Stimulated activated CD8-positive, alpha-beta memory T cell treated with anti-CD3 and anti-CD28 coated beads, Interleukin-4, amount 100 ng/mL, for 24 hours (primary cell): ENCODE results near the gene KCNG2.
"Not testable (repeated sequence)": the region's sequence is repeated elsewhere in the genome, so short reads cannot be mapped to it uniquely, and the experiment has no call there.

Experiments
- DNase-seq: peaks from one replicate; pipeline ENCODE4 v3.0.0-alpha.2; 2020; ENCODE audit warnings: low read depth

The KCNG2 gene

DNA sequence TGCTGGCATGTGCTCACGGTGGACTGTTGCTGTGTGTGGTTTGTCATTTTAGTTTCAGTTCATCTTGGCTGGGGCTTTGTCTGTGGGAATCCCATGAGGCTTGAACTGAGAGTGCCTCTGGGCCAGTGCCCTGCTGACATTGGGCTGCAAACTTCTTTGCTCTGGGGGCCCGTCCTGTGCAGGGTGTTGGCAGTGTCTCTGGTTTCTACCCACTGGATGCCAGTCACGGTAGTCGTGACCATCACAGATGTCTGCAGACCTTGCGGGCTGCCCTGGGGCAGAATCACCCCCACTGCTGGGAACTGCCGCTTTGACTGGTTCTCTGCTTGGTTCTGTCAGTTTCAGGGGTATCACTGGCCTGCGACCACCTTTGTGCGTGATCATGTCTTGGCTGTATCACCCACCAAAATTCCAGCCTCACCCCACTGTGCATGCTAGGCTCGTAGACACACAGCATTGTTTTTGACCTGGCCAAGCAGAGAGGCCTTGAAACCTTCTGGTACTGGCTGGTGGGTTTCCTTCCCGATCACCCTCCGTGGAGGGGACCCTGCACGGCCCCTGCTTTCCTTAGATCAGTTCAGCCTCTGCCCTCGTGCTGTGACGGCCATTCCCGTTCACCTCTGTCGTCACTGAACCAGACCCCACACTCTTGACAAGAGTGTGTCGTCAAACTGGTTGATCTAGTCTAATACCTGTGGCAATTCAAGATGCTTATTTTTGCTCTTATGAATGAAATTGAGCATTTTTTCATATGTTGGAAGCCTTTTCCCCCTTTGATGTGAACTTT, 57.6 kb downstream of the KCNG2 start:
- DNase-seq: no peak

DNA sequence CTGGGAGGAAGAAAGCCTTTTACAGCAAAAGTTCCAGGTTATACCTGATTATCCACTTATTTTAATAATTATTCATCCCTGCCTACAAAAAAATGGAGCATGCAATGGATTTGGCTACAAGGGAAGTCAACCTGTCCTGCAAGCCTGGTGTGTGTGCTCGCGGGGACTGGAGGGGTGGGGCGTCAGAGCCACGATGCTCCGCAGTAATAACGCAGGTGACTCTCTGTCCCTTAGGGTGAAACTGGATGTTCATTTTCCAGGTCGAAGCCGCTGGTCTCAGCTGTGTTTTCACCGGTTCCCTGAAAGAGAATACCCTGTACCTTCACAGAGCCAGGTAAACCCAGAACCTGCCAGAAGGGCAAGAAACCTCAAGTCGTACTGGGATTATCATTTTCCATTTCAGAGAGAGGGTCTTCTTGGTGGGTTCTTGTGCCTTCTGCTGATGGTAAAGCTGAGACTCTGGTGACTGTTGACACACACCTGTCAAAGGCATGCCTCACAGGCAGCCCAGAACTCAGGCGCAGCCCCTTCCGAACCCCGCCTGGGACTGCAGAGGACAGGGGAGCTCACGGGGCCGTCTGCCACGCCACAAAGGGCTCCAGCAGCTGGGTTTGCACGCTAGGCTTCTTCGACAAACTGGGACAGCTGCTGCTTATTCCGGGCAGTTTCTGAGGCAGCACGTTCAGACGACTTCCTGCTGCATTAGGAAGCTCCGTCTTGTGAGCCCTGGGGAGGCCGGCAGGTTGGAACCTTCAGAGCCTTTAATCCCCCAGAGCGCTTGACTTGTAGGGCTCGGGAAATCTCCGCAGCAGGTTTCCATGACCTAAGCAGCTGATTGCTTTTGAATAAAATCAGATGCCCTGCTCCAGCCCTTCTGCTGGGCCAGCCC, 58.6 kb downstream of the KCNG2 start:
- DNase-seq: no peak

DNA sequence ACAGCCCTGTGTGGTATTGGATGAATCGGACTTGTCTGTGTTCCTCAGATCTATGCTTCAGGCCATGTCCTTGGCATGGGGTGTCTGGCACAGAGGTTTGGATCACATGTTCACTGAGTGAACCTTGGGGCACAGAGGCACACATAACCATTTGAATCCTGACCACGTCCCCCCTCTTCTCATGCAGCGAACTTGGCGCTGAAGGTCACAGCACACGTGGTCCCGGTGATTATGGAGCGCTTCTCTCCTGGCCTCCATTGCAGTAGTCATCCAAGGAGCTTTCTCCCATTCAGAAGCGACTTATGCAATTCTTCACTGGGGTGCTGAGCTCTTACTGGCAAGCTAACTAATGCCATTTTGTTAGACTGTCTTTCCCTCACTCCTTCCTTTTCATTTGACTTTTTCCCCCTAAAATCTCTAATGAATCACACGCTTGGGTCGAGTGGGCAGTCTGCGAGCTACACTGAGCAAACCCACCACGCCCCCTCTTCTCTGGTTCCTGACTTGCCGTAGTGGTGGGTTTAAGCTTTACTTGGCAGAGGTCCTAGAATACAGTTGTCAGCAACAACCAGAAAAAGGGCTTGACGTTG, 59.4 kb downstream of the KCNG2 start:
- DNase-seq: no peak

DNA sequence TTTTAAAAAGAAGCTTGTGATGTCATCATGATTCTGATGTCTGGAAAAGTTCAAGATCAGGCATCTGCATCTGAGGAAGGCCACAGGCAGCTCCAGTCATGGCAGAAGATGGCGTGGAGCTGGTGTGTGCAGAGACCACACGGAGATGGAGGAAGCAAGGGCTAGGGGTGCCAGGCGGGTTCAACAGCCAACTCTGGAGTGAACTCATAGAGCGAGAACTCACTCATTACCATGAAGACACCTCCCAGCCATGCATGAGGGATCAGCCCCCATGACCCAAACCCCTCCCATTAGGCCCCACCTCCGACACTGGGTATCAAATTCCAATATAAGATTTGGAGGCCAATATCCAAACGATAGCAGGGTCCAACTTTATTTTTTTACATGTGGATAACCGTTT, 61.6 kb downstream of the KCNG2 start:
- DNase-seq: no peak

DNA sequence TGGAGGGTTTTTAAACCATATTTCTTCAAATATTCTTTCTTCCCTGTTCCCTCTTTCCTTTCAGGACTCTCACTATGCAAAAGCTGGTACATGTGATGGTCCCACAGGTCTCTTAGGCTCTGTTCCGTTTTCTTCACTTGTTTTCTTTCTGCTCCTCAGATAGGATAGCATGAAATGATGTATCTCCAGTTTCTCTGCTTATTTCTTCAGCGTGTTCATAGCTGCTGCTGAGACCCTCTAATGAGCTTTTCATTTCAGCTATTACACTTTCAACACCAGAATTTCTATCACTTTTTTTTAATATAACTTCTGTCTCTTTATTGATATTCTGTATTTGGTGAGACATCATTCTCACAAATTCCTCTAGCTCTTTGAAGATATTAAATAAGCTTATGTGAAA, 63.9 kb downstream of the KCNG2 start:
- DNase-seq: no peak

DNA sequence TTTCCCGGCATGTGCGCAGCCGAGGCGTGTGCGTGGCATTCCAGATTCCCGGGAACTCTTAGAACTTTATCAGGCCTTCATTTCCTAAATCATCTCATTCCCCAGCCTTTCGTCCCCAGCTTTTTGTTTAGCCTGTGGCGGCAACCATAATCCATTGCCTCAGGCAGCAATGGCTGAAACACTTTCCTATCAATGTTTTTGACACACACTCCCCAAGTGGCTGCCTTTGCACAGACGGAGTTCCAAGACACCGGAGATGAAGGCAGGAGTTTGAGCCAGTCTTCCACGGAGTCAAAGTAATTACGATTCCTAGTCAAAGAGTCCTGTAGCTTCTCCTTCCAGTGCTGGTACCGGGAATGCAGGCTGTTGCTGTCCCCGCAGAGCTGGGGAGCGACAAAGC, 64.8 kb downstream of the KCNG2 start:
- DNase-seq: no peak

DNA sequence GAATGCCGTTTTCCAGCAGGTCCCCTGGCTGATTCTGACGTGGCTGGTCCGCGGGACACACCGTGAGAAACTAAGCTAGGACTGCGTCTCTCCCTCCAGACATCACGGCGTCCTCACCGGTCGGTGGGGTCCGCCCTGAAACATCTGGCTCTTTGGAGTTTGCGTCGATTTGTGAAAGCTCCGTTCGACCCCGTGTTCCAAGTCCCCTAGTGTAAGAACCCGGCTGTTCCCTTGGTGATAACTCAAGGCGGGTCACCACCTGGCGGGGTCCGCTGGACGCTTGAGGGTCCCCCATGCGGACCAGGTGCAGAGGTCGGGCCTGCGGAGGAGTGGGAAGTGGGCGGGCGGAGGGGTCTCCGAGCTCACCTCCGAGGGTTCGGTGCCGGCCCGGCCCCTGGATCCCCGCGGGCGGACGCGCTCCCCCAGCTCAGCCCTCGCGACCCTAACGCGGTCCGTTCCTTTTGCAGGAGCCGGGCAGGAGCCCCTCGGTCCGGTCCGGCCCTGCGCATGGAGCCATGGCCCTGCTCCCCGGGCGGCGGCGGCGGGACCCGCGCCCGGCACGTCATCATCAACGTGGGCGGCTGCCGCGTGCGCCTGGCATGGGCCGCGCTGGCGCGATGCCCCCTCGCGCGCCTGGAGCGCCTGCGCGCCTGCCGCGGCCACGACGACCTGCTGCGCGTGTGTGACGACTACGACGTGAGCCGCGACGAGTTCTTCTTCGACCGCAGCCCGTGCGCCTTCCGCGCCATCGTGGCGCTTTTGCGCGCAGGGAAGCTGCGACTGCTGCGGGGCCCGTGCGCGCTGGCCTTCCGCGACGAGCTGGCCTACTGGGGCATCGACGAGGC, 65.6 kb downstream of the KCNG2 start:
- no peak for DNase-seq

DNA sequence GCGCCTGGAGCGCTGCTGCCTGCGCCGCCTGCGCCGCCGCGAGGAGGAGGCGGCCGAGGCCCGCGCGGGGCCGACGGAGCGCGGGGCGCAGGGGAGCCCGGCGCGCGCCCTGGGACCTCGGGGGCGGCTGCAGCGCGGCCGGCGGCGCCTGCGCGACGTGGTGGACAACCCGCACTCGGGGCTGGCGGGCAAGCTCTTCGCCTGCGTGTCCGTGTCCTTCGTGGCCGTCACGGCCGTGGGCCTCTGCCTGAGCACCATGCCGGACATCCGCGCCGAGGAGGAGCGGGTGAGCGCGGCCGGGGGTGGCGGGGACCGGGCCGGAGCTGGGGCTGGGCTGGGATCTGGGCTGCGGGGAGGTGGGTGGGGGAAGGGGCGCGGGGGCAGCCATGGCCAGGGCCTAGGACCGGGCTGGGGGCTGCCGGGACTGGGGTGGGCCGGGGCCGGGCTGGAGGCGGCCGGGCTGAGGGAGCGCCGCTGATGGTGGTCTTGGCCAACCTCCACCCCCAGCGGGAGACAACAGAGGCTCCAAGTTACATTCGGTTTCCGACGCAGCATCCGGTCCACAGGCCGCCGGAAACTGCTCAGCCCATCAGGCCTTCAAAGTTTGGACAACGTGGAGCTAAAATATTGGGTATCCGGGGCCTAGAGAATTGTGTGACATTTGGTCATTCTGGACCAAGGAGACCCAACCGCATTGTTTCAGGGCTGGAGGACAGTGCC, 66.4 kb downstream of the KCNG2 start:
- DNase-seq: no peak

DNA sequence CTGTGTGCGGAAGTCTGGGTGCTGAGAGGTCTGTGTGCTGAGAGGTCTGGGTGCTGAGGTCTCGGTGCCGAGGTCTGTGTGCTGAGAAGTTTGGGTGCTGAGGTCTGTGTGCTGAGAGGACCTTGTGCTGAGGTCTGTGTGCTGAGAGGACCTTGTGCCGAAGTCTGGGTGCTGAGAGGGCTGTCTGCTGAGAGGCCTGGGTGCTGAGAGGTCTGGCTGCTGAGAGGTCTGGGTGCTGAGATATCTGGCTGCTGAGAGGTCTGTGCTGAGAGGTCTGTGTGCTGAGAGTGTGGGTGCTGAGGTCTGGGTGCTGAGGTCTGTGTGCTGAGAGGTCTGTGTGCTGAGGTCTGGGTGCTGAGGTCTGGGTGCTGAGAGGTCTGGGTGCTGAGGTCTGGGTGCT, 67.2 kb downstream of the KCNG2 start:
- not testable (repeated sequence) for DNase-seq

DNA sequence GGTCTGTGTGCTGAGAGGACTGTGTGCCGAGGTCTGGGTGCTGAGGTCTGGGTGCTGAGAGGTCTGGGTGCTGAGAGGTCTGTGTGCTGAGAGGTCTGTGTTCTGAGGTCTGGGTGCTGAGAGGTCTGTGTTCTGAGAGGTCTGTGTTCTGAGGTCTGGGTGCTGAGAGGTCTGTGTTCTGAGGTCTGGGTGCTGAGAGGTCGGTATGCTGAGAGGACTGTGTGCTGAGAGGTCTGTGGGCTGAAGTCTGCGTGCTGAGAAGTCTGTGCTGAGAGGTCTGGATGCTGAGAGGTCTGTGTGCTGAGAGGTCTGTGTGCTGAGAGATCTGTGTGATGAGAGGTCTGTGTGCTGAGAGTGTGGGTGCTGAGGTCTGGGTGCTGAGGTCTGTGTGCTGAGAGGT, 68.2 kb downstream of the KCNG2 start:
- not testable (repeated sequence) for DNase-seq

DNA sequence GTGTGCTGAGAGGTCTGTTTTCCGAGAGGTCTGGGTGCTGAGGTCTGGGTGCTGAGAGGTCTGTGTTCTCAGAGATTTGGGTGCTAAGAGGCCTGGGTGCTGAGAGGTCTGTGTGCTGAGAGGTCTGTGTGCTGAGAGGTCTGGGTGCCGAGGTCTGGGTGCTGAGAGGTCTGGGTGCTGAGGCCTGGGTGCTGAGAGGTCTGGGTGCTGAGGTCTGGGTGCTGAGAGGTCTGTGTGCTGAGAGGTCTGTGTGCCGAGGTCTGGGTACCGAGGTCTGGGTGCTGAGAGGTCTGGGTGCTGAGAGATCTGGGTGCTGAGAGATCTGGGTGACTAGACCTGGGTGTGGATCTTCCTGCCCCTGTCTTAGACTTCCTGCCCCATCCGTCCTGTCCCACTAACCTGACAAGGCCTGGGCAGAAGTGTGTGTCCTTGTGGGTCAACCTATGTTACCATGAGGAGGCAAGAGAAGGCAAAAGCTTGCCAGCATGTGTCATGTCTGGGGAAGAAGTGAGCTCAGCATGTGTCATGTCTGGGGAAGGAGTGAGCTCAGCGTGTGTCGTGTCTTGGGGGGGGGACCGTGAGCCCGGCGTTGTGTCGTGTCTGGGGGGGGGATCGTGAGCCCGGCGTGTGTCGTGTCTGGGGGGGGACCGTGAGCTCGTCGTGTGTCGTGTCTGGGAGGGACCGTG, 69.3 kb downstream of the KCNG2 start:
- DNase-seq: no peak

DNA sequence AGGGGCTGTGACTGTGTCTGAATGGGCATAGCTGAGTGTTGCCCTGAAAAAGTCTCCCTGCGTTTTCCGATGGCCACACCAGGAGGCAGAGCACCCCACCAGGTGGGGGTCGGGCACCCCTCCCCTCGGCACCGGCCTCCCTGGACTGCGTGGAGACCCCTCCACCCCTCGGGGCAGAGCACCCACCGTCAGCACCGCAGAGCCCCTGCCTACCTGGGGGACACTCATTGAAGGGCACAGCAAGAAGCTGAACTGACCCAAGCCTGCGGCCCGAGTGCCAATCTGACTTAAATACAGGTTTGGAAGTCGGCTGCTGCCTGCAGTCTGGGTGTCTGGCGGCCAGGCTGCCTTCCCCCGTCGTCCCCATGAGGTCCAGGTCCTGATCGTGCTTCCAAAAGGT, 69.9 kb downstream of the KCNG2 start:
- no peak for DNase-seq

DNA sequence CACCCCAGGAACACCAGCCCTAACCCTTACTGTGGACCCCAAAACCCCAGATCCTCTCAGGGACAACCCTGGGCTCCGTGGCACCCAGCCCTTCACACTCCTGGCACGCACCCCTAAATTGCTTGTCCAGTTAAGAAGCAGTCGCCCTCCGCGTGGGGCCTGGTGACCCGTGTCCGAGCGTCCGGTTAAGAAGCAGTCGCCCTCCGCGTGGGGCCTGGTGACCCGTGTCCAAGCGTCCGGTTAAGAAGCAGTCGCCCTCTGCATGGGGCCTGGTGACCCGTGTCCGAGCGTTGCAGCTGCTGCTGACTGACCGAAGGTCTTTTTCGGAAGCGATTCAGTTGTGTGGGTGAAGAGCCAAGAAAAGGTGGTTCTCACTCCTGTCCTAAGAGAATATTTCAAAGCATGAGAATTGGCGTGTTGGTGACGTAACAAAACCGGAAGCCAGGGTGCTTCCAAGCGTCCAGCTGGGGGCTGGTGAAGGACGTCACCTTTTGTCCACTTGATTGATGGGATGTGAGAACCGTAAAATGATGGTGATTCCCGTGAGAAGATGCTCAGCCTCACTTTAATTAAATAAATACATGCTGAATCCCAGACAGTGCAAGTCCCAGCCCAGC, 70.5 kb downstream of the KCNG2 start:
- no peak for DNase-seq

DNA sequence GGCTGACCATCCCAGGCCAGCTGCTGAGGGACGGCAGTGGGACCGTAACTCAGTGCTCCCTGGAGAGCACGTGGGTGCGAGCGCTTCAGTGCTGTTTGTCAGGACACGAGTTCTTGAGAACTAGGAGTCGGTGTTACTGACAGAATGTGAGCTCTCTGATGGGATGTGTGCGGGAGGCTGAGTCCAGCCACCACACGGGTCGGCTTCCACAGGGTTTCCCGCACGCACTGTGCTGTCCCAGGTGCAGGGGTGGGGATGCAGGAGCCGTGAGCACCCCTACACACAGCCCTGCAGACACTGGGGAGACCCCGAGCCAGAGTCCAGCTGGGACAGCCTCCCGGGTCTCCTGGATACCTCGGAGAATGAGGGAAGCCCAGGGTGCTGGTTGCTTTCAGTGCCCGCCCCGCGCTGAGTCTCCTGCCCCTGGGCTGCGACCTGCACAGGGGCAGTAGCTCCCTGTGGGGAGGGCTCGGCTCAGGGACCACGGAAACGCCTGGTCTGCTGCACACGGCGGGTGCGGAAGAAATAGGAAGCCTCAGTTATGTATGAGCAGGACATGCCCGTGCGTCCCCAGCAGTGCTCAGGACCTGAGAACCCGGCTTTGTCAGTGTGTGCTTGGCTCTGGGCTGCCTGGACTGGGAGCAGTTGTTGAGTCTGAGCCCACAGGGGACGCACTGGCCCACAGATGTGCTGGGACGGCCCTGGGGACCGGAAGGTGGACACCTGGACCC, 71.2 kb downstream of the KCNG2 start:
- DNase-seq: no peak

DNA sequence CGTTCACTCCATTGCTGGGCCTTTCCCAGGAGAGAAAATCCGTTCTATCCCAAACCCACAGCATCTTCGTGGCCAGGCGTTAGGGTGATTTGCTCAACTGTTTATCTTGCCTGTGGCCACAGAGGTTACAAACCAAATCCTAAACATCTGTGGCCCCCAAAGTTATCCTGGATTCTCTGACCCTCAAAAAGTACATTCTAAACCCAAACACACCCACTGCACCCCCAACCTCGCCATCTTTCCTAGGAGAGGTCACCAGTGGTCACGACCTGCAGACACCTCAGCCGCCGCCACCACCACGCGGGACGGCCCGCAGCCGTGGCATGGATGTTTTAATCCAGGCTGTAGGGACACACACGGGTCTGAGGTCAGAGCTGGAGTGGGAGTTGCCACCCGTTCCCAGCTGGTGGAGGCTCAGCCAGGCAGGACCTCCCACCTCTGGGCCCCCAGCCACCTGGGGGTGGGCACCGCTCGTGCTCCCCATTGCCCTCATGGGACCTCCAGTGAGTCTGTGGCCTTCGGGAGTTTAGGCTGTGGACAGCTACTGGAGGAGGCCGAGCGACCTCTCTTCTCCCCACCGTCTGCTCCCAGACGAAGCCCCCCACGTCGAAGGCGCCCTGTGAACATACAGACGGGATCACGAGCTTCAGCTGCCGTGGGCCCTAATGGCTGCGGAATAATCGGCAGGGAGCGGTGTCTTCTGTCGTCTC, 72.0 kb downstream of the KCNG2 start:
- DNase-seq: no peak

DNA sequence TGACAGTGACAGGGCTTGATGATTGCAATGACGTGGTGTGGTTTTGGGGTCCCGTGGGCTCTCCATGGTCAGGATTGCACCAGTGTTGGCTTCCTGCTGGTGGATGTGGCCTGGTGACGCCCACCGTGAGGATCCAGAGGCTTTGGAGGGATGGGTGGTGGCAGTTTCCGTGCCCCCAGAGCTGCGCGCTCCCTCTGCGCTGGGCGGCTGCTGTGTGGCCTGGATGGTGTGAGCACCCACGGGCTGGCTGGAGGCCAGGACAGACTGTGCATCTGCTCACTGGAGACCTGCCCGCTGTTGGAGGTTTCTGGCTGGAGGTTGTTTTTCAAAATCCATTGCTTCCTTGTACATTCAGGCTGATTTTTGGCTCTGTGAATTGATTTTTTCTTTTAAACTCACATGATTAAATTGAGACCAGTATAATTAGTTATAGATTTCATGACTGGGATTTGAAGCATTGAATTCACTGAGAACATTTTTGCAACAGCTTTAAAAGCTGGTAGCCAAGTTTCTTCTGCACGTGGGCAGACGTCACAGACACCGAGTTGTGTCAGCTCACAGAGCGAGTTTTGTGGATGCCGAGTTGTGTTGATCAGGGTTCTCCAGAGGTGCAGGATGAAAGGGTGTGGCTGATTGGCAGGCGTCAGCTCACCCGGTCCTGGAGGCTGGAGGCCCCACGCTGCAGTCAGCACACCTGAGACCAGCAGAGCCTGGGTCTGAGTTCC, 72.7 kb downstream of the KCNG2 start:
- DNase-seq: no peak

DNA sequence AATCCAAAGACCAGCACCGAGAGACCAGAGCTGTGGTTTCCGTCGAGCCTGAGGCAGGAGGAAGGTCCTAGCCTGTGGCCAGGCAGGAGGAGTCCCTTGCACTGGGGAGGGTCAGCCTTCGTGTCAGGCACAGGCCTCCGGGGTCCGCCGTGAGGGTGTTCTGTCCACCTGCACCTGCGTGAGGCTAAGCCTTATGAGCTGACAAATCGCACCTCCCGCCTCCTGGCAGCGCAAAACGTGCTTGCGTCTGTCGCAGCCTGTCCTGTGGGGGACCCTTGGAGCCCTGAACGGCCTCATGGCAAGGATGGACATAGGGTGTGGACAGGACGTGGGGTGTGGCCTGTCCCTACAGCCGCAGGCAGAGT, 73.3 kb downstream of the KCNG2 start:
- DNase-seq: no peak

DNA sequence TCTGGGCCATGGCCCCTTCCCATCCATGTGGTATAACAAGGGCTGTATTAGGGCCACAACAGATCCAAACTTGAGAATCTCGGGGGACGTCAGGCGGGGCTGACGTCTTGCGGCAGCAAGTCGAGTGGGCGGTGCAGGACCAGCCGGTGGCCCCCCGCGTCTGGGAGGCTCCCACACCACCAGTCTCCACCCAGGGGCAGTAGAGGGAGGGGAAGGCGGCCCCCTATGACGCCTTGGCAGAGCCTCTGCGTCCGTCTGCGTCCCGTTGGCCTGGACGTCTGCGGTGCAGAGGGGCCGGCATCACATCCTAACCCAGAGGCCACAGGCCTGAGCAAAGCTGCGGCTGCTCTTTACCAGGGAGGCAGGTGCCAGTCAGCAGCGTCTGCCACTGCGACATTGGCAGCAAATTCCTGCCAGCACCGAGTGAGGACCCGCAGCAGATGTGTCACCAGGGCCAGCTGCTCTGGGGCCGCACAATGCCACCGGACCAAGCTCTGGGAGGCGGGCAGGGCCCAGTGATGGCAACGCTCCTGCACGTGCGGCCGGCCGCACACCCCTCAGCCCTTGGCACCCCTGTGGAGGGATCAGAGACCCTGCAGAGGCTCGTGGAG, 73.8 kb downstream of the KCNG2 start:
- DNase-seq: no peak
